Measurements from ENCODE around the gene ENDOD1.
A peak's percentile ranks its signal among the peaks of the same experiment; 100 is the strongest.
"Not testable (repeated sequence)": the region's sequence is repeated elsewhere in the genome, so short reads cannot be mapped to it uniquely, and the experiment has no call there.

Gene ENDOD1

GRCh38 chr11:95104121-95104830, 14.6 kb downstream of the ENDOD1 start:
- DNase-seq = no peak

DNA sequence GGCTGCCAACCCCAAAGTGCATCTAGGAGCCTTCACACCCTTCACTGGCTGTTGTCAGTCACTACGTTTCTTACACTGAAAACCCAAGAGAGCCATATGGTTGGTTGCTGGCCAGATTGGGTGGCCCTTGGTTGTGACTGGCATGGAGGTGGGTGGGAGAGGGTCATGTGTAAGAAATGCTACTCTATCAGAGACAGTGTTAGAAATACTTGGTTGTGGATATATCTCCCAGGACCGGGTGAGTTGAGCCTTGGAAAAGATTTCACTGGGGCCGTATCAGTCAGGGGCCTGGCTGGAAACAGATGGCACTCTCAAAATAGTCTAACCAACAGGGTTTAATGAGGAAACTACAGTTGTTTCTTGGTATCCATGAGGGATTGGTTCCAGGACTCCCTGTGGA, 15.2 kb downstream of the ENDOD1 start:
- peak; percentile 34 for DNase-seq

- peak; percentile 35 for DNase-seq
These were observed 18.5 kb downstream of the ENDOD1 start for GRCh38 chr11:95108159-95108611.

DNA sequence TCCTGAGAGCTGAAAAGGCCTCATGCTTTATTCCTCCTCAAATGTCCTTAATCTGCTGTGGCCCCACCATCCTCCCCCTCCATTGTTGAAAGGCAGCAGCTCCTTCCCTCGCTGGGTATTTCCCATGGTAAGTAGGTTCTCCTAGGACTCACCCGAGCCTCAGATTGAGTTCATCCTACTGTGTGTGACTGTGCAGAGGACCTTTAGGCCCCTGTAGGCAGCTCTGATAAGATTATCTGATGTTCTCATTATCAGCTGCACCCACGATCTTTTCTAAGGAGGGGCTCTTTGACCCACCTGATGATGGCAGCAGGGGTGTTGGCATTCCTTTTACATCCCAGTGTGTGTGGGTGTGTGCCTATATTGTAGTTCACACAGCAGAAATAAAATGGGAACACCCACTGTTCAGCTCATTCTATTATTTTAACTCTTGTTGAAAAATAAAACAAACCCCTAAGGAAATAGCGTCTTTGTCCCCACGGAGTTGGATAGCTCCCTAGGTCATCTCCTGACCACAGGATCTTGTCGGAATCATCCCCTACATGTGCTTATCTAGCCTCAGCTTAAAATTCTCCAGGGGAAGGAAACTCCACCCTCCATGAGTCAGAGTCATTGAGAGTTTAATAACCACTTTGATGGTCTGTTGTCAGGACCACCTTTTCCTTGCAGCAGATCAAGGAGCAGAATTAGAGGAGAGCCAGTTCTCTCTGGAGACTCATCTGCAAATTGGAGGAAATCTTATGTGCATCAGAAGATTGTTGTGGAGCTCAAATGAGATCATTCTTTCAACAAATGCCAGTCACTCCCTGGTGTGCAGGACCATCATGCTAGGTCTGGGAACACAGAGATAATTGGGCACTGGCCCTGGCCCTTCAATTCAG, 19.3 kb downstream of the ENDOD1 start:
- DNase-seq = peak; percentile 72

DNA sequence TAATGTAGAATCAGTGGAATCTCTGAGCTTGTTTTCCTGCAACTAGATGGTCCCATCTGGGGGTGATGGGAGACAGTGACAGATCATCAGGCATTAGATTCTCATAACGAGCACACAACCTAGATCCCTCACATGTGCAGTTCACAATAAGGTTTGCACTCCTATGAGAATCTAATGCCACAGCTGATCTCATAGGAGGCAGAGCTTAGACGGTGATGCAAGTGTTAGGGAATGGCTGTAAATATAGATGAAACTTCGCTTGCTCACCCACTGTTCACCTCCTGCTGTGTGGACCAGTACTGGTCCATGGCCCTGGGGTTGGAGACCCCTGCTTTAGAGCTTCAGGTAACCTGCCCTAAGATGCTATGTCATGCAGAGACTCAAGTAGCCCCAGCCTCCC, 21.8 kb downstream of the ENDOD1 start:
- DNase-seq = not testable (repeated sequence)

DNA sequence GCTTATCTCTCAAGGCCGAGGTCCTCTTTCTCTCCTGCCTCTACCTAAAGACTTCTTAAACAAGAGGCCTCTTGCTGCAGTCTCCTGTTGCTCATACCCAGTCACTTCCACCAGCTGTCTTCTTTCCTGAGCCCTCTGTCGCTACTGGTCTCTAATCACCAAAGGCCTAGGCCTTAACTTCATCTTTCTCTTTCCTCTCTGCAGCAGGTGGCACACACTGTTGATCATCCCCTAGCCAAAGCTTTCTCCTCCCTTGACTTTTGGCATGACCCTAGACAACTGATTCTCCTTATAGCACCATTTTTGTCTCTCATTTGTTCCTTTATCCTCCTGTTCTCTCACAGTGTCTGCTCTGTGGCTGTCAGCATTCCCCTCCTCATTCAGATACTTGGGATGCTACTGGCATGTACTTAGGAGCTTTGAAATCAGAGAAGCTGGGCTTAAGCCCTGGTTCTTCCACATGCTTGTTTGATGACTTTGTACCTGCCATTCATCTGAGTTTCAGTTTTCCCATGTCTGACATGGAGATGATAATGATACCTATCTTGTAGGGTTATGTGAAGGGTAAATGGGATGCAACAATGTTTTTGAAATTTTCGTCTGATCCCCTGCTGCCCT, 22.4 kb downstream of the ENDOD1 start:
- no peak for DNase-seq

- DNase-seq = no peak
These were observed 26.0 kb downstream of the ENDOD1 start for GRCh38 chr11:95115597-95115996.

GRCh38 chr11:95119361-95120060, 29.9 kb downstream of the ENDOD1 start:
- peak; percentile 28 for DNase-seq

DNA sequence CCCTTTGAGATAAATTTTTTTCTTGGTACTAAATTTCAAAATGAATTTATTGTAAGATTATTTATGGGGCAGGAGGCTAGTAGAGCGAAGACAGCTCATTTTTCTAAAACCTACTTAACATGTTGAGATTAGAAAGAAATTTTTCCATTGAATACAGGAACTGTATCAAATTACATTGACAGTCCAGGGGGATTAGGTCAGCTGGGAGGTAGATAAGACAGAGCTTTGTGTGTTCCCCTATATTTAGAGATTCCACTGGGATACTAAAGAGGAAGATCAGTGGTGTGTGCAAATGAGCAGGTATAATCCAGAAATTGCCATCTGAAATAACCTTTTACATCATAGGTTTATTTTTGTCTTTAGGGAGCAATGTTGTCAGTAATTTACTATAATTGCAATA, 32.1 kb downstream of the ENDOD1 start:
- peak; percentile 36 for DNase-seq

- no peak for DNase-seq
These were observed 33.9 kb downstream of the ENDOD1 start for GRCh38 chr11:95123556-95123955.

DNA sequence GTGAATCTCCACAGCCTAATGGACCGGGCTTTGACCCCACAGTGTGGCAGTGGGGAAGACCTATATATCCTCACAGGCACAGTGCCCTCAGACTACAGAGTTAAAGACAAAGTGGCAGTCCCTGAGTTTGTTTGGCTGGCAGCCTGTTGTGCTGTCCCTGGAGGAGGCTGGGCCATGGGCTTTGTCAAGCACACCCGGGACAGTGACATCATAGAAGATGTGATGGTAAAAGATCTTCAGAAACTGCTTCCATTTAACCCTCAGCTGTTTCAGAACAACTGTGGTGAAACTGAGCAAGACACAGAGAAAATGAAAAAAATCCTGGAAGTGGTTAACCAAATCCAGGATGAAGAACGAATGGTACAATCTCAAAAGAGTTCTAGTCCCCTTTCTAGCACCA, 39.0 kb downstream of the ENDOD1 start:
- no peak for DNase-seq

GRCh38 chr11:95132956-95133355, 43.3 kb downstream of the ENDOD1 start:
- DNase-seq = peak; percentile 79

DNA sequence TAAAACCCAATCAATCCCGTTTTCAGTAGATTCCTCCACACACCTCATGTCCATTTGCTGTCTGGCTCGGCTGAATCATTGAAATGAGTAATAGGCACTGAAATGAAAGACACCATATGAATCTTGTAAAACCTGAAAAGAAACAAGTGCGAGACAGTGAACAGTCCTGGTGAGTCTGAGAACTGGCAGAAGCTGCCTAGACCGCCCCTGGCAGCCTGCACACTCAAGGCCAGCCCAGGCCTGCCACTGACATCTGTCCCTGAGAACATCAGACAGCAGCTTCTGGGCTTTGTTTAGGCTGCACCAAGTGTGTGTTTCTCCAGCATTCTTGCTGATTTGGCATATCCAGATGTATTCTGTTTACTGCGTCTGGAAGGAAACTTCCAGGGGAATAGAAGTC, 44.8 kb downstream of the ENDOD1 start:
- peak; percentile 83 for DNase-seq

DNA sequence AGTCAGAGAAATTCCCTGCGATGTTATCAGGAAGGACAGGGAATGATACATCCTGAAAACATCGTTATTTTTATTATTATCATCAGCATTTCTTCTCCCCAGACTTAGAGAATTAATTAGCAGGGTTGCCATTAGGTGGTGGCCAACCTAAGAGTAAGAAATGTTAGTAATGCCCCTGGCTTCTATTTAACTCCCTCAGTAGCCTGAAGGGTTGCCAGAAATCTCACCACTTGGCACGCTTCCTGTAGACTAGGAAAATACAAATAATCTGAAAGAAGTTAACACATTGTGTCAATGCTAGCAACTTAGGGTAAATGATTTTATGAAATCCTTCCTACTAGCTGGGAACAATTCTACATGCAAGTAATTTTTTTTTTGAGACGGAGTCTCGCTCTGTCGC, 45.5 kb downstream of the ENDOD1 start:
- peak; percentile 63 for DNase-seq

- DNase-seq = no peak
These were observed 46.2 kb downstream of the ENDOD1 start for GRCh38 chr11:95135880-95136279.

DNA sequence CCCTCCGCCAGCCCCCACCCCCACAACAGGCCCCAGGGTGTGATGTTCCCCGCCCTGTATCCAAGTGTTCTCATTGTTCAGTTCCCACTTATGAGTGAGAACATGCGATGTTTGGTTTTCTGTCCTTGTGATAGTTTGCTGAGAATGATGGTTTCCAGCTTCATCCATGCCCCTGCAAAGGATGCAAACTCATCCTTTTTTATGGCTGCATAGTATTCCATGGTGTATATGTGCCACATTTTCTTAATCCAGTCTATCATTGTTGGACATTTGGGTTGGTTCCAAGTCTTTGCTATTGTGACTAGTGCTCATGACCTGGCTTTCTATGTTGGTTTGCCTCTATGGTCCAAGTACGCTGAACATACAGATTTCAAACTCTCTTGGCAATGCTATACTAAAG, 47.1 kb downstream of the ENDOD1 start:
- DNase-seq = not testable (repeated sequence)

- no peak for DNase-seq
These were observed 47.7 kb downstream of the ENDOD1 start for GRCh38 chr11:95137299-95137698.

DNA sequence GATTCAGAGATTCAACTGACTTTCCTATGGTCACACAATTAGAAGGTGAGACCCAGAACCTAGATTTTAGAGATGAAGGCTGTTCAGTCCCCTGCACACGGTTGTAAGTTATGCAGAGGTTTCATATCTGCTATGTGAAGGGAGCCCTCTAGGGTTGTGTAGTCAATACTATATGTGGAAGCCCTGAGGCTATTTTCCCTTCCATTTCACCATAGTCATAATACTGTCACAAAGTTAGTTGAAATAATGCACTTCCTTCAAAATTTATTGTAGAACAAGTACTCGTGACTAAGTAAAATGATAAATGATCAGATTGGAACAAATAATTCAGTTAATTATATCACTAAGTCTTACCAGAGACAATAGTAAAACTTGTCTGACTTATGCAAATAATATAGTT, 48.8 kb downstream of the ENDOD1 start:
- DNase-seq = peak; percentile 80

- no peak for DNase-seq
These were observed 50.9 kb downstream of the ENDOD1 start for GRCh38 chr11:95140397-95141033.

- no peak for DNase-seq
These were observed 52.8 kb downstream of the ENDOD1 start for GRCh38 chr11:95142431-95142830.

DNA sequence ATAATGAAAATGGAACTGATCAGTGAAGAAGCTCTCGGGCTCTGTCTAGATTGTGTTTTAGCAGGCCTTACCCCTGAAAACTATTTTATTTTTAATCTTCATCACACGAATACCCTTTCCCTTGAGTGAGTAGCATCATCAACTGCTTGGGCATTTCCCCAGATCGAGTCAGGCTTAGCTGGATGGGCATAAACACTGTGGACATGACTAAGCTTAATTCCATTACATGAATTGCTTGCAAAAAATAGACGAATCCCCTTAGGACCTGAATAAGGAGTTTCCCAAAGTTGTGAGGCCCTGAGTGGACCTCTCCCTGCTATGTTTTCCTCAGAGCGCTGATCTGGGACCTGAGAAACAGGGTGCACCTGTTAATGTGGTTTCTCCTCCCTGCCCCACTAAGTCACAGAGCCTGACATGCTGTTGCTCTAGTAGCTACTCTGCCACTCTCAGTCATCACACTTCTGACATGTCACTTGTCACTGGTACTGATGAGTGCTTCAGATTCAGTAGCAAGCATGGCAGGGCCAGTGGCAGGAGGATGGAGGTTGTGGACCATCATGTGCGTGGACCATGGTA, 53.5 kb downstream of the ENDOD1 start:
- DNase-seq = no peak

Data from NCI-H69 (cell line).